ENCODE results near the gene CCDC178.

The CCDC178 gene

DNA sequence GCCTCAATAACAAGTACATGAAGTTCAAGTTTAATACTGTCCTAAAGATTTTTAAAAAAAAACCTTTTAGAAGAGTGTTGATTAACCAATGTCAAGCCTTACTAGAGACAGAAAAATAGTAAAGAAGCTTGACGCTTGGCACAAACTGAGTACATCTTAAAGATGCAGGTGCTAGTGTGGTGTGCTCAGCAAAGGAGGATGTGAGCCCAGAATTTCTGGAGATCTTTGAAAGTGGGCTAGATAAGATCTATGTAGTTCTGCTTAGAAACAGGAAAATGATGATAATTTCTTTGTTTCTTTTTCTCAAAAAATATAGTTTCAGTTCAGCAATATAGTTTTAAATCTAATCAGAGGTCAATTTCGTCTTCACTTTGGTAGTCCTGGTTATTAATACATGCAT is 549.4 kb downstream of the CCDC178 start:
- no peaks in the 10 kb centered on the region for H3K36me3 ChIP-seq (ENCODE audit: control insufficient read depth, insufficient read depth, low read length)
- no peak overlapping the region for H3K27ac ChIP-seq (ENCODE audit: low read depth, low read length)
- H3K4me1 ChIP-seq (ENCODE audit: control insufficient read depth, insufficient read depth, low read length), result no peaks in the 10 kb centered on the region
- no peaks in the 10 kb centered on the region for H3K27me3 ChIP-seq (ENCODE audit: control insufficient read depth, insufficient read depth, low read length)
- no peak overlapping the region for H3K9ac ChIP-seq (ENCODE audit: low read length)
- no peak overlapping the region for H3K4me3 ChIP-seq (ENCODE audit: low read length)

DNA sequence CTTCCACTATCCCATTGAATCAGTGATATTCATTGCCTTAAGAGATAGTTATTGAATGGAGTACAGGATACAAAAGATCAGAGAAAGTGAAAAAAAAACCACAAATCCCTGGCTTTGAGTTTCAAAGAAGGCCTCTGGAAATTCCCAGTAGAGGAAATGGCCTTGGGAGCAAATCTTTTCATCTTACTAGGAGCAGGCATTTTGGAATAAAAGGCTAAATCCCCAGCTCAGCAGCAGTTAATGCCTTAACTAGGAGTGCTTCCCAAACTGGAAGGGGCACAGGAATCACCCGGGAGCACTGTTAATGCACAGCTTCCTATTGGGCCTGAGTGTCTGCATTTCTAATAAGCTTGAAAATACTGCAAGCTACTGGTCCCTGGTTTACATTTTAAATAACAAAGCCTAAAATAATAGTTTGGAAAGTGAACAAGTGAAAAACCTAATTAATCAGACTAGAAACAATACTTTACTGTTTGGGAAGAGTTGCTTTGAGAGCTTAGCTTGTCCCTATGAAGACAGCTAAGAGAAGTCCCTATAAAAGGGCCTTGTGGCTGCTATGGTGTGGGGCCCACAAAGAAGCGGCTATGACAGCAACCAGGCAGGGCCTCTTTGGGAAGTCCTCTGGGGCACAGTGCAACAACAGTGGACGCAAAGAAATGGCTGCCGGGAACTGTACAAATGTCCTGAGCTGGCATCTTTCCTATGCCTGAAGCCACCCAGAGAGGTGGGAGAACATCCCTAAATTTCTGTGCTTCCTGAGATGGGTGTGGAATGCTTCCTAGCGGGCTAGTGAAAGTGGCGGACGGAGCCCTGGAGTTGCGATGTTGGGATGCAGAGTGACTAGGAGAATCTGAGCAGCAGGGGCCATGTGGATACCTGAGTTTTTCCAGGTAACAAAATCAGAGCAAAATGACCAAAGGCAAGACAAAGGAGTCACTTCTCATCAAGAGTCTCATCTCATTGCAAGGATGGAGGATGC is 550.6 kb downstream of the CCDC178 start:
- Histone ChIP-seq H3K9ac (ENCODE audit: low read length) (no peak overlapping the region), H3K4me1 (ENCODE audit: control insufficient read depth, insufficient read depth, low read length) (no peaks in the 10 kb centered on the region), H3K27me3 (ENCODE audit: control insufficient read depth, insufficient read depth, low read length) (no peaks in the 10 kb centered on the region), H3K36me3 (ENCODE audit: control insufficient read depth, insufficient read depth, low read length) (no peaks in the 10 kb centered on the region), H3K27ac (ENCODE audit: low read depth, low read length) (no peak overlapping the region), H3K4me3 (ENCODE audit: low read length) (no peak overlapping the region)

DNA sequence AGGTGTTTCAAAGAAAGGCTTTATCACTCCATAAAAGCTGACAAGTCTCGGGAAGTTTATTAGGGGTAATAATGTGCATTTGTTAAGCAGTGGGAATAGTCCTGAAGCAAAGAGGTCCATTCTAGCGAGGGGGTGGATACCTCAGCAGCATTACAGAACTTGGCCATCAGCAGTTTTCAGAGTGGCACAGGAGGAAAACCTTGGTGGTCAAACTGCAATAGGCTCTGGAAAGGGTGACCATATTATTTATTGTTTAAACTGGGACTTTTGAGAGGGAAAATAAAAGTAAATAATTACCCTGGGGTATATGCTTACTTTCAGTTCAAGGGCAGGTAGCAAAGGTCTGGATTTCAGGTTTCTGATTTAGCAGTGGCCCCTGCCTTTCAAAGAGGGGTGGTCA is 552.2 kb downstream of the CCDC178 start:
- Histone ChIP-seq H3K9ac (ENCODE audit: low read length) (no peak overlapping the region), H3K4me3 (ENCODE audit: low read length) (no peak overlapping the region), H3K27ac (ENCODE audit: low read depth, low read length) (no peak overlapping the region), H3K36me3 (ENCODE audit: control insufficient read depth, insufficient read depth, low read length) (no peaks in the 10 kb centered on the region), H3K27me3 (ENCODE audit: control insufficient read depth, insufficient read depth, low read length) (no peaks in the 10 kb centered on the region), H3K4me1 (ENCODE audit: control insufficient read depth, insufficient read depth, low read length) (no peaks in the 10 kb centered on the region)
